ENCODE measurements around the gene MAGI1.

- TF ChIP-seq CTCF (IDR thresholded peaks at IDR 0.05) (no peak), EZH2 (IDR thresholded peaks at IDR 0.05; ENCODE audit: borderline replicate concordance, insufficient read depth, low read depth, low read length, poor library complexity, severe bottlenecking) (no peak)
These were observed 687.8 kb downstream of the MAGI1 start for GRCh38 chr3:65350801-65351476.
